ENCODE results near the gene PRRT2.

Gene PRRT2

DNA sequence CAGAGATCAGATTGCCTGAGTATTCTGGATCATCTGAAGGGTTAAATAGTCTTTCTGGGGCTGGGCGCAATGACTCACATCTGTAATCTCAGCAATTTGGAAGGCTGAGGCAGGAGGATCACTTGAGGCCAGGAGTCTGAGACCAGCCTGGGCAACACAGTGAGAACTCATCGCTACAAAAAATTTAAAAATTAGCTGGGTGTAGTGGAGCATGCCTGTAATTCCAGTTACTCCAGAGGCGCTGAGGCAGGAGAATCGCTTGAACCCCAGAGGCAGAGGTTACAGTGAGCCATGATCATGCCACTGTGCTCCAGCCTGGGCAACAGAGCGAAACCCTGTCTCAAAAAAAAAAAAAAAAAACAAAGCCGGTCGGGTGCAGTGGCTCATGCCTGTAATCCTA is 23.9 kb downstream of the PRRT2 start:
- no peak for DNase-seq (ENCODE audit: low read depth)

GRCh38 chr16:29836623-29837022 is 24.6 kb downstream of the PRRT2 start:
- no peak for DNase-seq (ENCODE audit: low read depth)

DNA sequence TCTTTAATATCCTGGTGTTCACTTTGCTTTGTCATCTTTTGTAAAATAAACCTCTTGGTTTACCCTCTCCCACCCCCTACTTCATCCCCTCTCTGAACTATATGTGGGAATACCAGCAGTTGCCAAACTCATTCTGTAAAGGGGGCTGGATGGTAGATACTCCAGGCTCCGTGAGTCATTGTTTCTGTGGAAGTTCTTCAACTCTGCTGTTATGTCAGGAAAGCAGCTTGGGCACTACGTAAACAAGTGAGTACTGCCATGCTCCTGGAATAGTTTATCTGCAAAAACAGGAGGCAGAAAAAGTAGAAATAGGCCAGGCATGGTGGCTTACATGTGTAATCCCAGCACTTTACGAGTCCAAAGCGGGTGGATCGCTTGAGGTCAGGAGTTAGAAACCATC is 25.8 kb downstream of the PRRT2 start:
- peak; percentile 95 for DNase-seq (ENCODE audit: low read depth)

DNA sequence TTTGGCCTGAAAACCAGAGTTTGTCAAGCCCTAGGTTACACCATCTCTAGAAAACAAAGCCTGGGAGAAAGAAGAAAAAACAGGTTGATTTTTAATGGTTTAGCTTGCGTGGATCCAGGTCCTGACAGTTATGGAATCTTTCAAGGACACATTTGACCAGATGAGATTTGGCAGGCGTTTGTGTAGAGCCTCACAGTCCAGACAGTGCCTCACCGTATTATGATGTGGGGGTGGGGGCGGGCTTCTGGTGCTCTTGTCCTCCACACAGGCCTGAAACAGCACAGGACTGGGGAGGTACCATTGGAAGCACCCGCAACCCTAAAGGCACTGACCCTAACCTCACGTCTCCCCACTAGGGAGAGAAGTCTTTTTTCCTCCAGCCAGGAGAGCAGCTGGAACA is 27.8 kb downstream of the PRRT2 start:
- peak; percentile 74 for DNase-seq (ENCODE audit: low read depth)

- DNase-seq (ENCODE audit: low read depth): no peak
These were observed 28.2 kb downstream of the PRRT2 start for GRCh38 chr16:29840240-29840639.

DNA sequence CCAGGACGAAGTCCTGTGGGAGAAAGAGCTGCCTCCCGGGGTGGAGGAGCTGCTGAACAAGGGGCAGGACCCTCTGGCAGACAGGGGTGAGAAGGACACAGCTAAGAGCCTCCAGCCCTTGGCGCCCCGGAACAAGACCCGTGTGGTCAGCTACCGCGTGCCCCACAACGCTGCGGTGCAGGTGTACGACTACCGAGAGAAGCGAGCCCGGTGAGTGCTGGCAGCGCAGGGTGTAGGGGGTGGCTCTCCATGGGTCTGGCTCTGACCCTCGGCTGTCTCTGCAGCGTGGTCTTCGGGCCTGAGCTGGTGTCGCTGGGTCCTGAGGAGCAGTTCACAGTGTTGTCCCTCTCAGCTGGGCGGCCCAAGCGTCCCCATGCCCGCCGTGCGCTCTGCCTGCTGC is 29.6 kb downstream of the PRRT2 start:
- DNase-seq (ENCODE audit: low read depth): no peak

- DNase-seq (ENCODE audit: low read depth): no peak
These were observed 30.8 kb downstream of the PRRT2 start for GRCh38 chr16:29842732-29843346.

- no peak for DNase-seq (ENCODE audit: low read depth)
These were observed 31.9 kb downstream of the PRRT2 start for GRCh38 chr16:29843931-29844330.

GRCh38 chr16:29844575-29845331 is 32.8 kb downstream of the PRRT2 start:
- peak; percentile 76 for DNase-seq (ENCODE audit: low read depth)

GRCh38 chr16:29845656-29846055 is 33.7 kb downstream of the PRRT2 start:
- no peak for DNase-seq (ENCODE audit: low read depth)

GRCh38 chr16:29848420-29849297 is 36.7 kb downstream of the PRRT2 start:
- DNase-seq (ENCODE audit: low read depth): peak; percentile 63

- DNase-seq (ENCODE audit: low read depth): peak; percentile 25
These were observed 37.5 kb downstream of the PRRT2 start for GRCh38 chr16:29849505-29849904.

GRCh38 chr16:29850998-29851397 is 39.0 kb downstream of the PRRT2 start:
- DNase-seq (ENCODE audit: low read depth): no peak

GRCh38 chr16:29852654-29853053 is 40.7 kb downstream of the PRRT2 start:
- DNase-seq (ENCODE audit: low read depth): no peak

GRCh38 chr16:29854520-29855100 is 42.6 kb downstream of the PRRT2 start:
- DNase-seq (ENCODE audit: low read depth): no peak

- peak; percentile 96 for DNase-seq (ENCODE audit: low read depth)
These were observed 45.3 kb downstream of the PRRT2 start for GRCh38 chr16:29857133-29857760.

DNA sequence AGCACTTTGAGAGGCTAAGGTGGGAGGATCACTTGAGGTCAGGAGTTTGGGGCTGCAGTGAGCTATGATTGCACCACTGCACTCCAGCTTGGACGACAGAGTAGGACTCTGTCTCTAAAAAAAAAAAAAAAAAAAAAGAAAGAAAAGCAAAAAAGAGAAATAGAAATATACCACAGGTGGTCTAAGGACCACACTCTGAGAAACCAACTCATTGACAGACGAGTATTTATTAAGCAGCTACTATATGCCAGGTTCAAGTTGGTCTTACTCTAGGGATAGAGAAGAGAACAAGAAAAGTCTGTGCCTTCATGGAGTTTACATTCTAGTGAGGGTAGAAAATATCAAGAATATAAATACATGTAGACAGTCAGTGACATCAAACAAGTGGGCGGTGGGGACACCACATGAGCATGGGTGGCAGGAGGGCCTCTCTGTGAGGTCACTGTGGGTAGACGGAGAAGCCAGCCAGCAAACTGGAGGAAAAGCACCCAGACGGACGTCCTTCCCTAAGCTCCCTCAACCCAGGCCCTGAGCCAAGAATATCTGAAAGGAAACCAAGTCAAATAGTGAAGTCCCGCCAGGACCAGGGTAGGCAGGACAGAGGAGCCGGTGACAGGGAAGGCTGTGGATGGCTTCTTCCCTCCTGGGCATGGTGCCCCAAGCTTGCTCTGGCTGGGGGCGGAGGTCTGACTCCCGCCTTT is 46.3 kb downstream of the PRRT2 start:
- peak; percentile 21 for DNase-seq (ENCODE audit: low read depth)

GRCh38 chr16:29858974-29859373 is 47.0 kb downstream of the PRRT2 start:
- no peak for DNase-seq (ENCODE audit: low read depth)

GRCh38 chr16:29860218-29860617 is 48.2 kb downstream of the PRRT2 start:
- DNase-seq (ENCODE audit: low read depth): no peak

GRCh38 chr16:29862383-29862883 is 50.4 kb downstream of the PRRT2 start:
- DNase-seq (ENCODE audit: low read depth): no peak
